Fibroblast of skin of back (primary cell): ENCODE measurements around the gene NPAS4.
"Not testable (repeated sequence)": the region's sequence is repeated elsewhere in the genome, so short reads cannot be mapped to it uniquely, and the experiment has no call there.

Experiments used
- DNase-seq: peaks from one replicate; pipeline ENCODE4 v3.0.0-alpha.2; 2013

Gene NPAS4

GRCh38 chr11:66457826-66458225 is 37.0 kb downstream of the NPAS4 start:
- no peak for DNase-seq

GRCh38 chr11:66459138-66459778 is 38.4 kb downstream of the NPAS4 start:
- no peak for DNase-seq

- DNase-seq: no peak
Observed at GRCh38 chr11:66462010-66462409, 41.2 kb downstream of the NPAS4 start.

GRCh38 chr11:66462911-66463310 is 42.1 kb downstream of the NPAS4 start:
- DNase-seq: no peak

- DNase-seq: not testable (repeated sequence)
Observed at GRCh38 chr11:66464116-66464515, 43.3 kb downstream of the NPAS4 start.

- DNase-seq: no peak
Observed at GRCh38 chr11:66464916-66465315, 44.1 kb downstream of the NPAS4 start.

GRCh38 chr11:66465373-66466224 is 44.8 kb downstream of the NPAS4 start:
- DNase-seq: no peak

GRCh38 chr11:66466225-66467033 is 45.6 kb downstream of the NPAS4 start, which contains the start of gene PELI3:
TSS of gene PELI3 (plus strand) at chr11:66466905. CDS start at chr11:66468129, 1,224 bp downstream.
- peak; percentile 85 for DNase-seq

- peak; percentile 26 for DNase-seq
Observed at GRCh38 chr11:66467034-66467659, 46.3 kb downstream of the NPAS4 start.

GRCh38 chr11:66467756-66468155 is 46.9 kb downstream of the NPAS4 start:
- no peak for DNase-seq

GRCh38 chr11:66468691-66469090 is 47.9 kb downstream of the NPAS4 start:
- no peak for DNase-seq

GRCh38 chr11:66469441-66469840 is 48.6 kb downstream of the NPAS4 start:
- no peak for DNase-seq

- DNase-seq: no peak
Observed at GRCh38 chr11:66470015-66470414, 49.2 kb downstream of the NPAS4 start.

GRCh38 chr11:66471142-66471541 is 50.3 kb downstream of the NPAS4 start:
- DNase-seq: no peak

GRCh38 chr11:66472054-66472453 is 51.2 kb downstream of the NPAS4 start:
- no peak for DNase-seq

- no peak for DNase-seq
Observed at GRCh38 chr11:66473167-66473566, 52.3 kb downstream of the NPAS4 start.

- DNase-seq: no peak
Observed at GRCh38 chr11:66473608-66474515, 53.0 kb downstream of the NPAS4 start.

GRCh38 chr11:66475349-66476172 is 54.7 kb downstream of the NPAS4 start:
- no peak for DNase-seq
